GM23338 (cell line): ENCODE results near the gene NLRC5.

Experiments
- POLR2AphosphoS5 ChIP-seq: IDR thresholded peaks from 2 replicates; pipeline ENCODE4 v1.6.1; 2016; ENCODE audit warnings: antibody characterized with exemption, low read depth
- TF ChIP-seq, protein P1 (sequence below), 2 experiments: fragments of 200-600 bp in 1 of 2; sonication (generic) in 1 of 2; conservative IDR thresholded peaks; 2 replicates each; pipeline versions ENCODE4 v1.5.1 to v1.6.1; 2016 to 2017; ENCODE audit warnings: antibody characterized with exemption in 2 of 2, low read depth in 2 of 2, mild to moderate bottlenecking in 2 of 2, moderate library complexity in 1 of 2

DNA sequence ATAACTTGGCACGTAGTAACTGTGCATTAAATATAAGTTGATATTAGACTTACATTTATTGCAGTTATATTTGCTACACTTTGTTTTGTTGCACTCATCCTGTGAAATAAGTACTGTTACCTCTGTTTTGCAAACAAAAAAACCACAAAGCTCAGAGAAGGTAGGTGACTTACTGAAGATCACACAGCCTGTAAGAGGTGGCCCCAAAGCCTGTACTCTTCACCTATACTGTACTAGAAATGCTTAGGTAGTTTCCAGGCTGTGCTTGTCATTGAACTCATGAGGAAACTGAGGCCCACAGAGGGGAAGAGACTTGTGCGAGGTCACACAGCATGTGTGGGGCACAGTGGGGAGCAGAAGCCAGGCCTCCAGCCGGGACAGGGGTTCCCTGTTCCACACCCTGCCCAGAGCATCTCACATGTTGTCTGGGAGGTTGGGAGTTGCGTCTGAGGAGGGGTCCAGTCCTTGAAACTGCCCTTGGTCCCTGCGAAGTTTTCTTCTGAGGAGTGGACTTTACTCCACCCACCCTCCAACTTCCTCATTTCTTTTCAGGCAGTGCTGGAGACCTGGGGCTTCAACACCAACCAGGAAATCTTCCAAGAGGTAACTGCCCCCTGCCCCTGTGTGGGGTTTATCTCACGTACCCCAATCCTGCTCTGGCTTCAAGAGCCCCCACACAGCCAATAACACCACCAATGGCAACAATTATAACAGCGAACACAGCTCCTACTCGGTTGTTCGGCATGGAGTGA is 14.6 kb upstream of the NLRC5 start:
- TF ChIP-seq, protein P1, sequence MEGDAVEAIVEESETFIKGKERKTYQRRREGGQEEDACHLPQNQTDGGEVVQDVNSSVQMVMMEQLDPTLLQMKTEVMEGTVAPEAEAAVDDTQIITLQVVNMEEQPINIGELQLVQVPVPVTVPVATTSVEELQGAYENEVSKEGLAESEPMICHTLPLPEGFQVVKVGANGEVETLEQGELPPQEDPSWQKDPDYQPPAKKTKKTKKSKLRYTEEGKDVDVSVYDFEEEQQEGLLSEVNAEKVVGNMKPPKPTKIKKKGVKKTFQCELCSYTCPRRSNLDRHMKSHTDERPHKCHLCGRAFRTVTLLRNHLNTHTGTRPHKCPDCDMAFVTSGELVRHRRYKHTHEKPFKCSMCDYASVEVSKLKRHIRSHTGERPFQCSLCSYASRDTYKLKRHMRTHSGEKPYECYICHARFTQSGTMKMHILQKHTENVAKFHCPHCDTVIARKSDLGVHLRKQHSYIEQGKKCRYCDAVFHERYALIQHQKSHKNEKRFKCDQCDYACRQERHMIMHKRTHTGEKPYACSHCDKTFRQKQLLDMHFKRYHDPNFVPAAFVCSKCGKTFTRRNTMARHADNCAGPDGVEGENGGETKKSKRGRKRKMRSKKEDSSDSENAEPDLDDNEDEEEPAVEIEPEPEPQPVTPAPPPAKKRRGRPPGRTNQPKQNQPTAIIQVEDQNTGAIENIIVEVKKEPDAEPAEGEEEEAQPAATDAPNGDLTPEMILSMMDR (conservative IDR thresholded peaks at IDR 0.05; ENCODE audit: low read depth in 2 of 2): no peak
- TF ChIP-seq POLR2AphosphoS5: no peak
